GM12878 (cell line): ENCODE results near the gene ATG14. TPM values are rescaled to one million over a fixed set of nuclear protein-coding genes. Genes with fewer than 3 reads are reported as not detected.

Experiments used
- ATAC-seq: fragments of 200-7000 bp; cut with Tn5 transposase; 3 replicates; pipeline ENCODE4 v1.9.1; 2020; ENCODE audit warnings: mild to moderate bottlenecking, moderate library complexity
- BruUV-seq: library from RNA; stranded (reverse); fragments of 400-500 nt; replicated peaks from 2 replicates; lab custom pipeline; 2021; lab: Mats Ljungman, UMichigan
- CTCF ChIA-PET: fragments of 300-600 bp; sonication (Branson Sonifier 250); formaldehyde crosslinking; extraction: SDS; loops from one replicate; lab custom pipeline; 2021; ENCODE audit warnings: inconsistent platforms; lab: Yijun Ruan, JAX
- POLR2A ChIA-PET: fragments of 350-600 bp; formaldehyde crosslinking; extraction: SDS; loops from one replicate; lab custom pipeline; 2021; ENCODE audit warnings: inconsistent platforms; lab: Charles Lee
- RAD21 ChIA-PET: fragments of 300-600 bp; sonication (Branson Sonifier 250); formaldehyde crosslinking; loops from one replicate; lab custom pipeline; 2023; ENCODE audit warnings: antibody characterized with exemption; ENCODE audit not compliant: unreplicated experiment; lab: Charles Lee
- SMC1A ChIA-PET: fragments of 300-600 bp; sonication (Branson Sonifier 250); formaldehyde crosslinking; loops from one replicate; lab custom pipeline; 2023; ENCODE audit not compliant: unreplicated experiment, uncharacterized antibody; lab: Charles Lee
- DNase-seq: peaks from one replicate; pipeline ENCODE4 v3.0.0-alpha.2; 2011; ENCODE audit warnings: low read depth, low spot score
- FAIRE-seq: peaks from 3 replicates; lab custom pipeline; 2011; peaks lifted over from hg19 to GRCh38; lab: Jason Lieb, UNC
- H2AFZ ChIP-seq: 2 replicates; pipeline ENCODE4 v1.6.0; 2011; ENCODE audit warnings: low read depth, low read length, control low read depth; ENCODE audit not compliant: control insufficient read depth
- H3K27ac ChIP-seq: 2 replicates; pipeline ENCODE4 v1.5.1; 2011; ENCODE audit warnings: control low read depth; ENCODE audit not compliant: control insufficient read depth, insufficient read depth
- H3K27me3 ChIP-seq, 2 experiments: replicated peaks in 1 of 2; 2 replicates each; pipeline versions ENCODE4 v1.6.0 to v1.6.1; 2011; ENCODE audit warnings: low read length in 1 of 2; ENCODE audit not compliant: control insufficient read depth in 2 of 2, insufficient read depth in 2 of 2
- H3K36me3 ChIP-seq, 2 experiments: 2 replicates each; pipeline ENCODE4 v1.5.1; 2011; ENCODE audit warnings: low read length in 1 of 2; ENCODE audit not compliant: control insufficient read depth in 2 of 2, insufficient read depth in 2 of 2
- H3K4me1 ChIP-seq: 2 replicates; pipeline ENCODE4 v1.6.1; 2011; ENCODE audit warnings: mild to moderate bottlenecking, low read length, moderate library complexity, mixed read lengths; ENCODE audit not compliant: control insufficient read depth, insufficient read depth
- H3K4me2 ChIP-seq: 2 replicates; pipeline ENCODE4 v1.6.0; 2011; ENCODE audit warnings: control low read depth; ENCODE audit not compliant: control insufficient read depth, insufficient read depth
- H3K4me3 ChIP-seq: fragments of 200-600 bp; sonication (generic); 2 replicates; pipeline ENCODE4 v1.5.1; 2016
- H3K79me2 ChIP-seq: 2 replicates; pipeline ENCODE4 v1.6.0; 2011; ENCODE audit warnings: low read length; ENCODE audit not compliant: control insufficient read depth, insufficient read depth
- H3K9ac ChIP-seq: 2 replicates; pipeline ENCODE4 v1.8.0; 2011; ENCODE audit warnings: low read length, control low read depth, mixed read lengths; ENCODE audit not compliant: control insufficient read depth, insufficient read depth
- H3K9me3 ChIP-seq: replicated peaks from 3 replicates; pipeline ENCODE4 v1.5.1; 2011; ENCODE audit warnings: mild to moderate bottlenecking, low read length; ENCODE audit not compliant: control insufficient read depth, insufficient read depth
- H4K20me1 ChIP-seq: 2 replicates; pipeline ENCODE4 v1.6.0; 2011; ENCODE audit not compliant: control insufficient read depth, insufficient read depth
- CHD2 ChIP-seq: IDR thresholded peaks from 2 replicates; pipeline ENCODE4 v1.6.1; 2011; ENCODE audit warnings: low read depth, low read length, improper control_type of control experiment, borderline replicate concordance
- NKRF ChIP-seq: fragments of 450-650 bp; conservative IDR thresholded peaks from 2 replicates; pipeline ENCODE4 v1.6.1; 2017; ENCODE audit warnings: mild to moderate bottlenecking, moderate library complexity
- PAX5 ChIP-seq: IDR thresholded peaks from 2 replicates; pipeline ENCODE4 v1.6.1; 2011; ENCODE audit warnings: low read depth, low read length, borderline replicate concordance
- WGBS: methylation state at CpG from one replicate; pipeline ENCODE4 v1.1.6; 2016; ENCODE audit warnings: low lambda C conversion rate; ENCODE audit not compliant: insufficient replicate concordance, insufficient coverage; ENCODE audit errors: missing lambda C conversion rate; 5-methylcytosine and 5-hydroxymethylcytosine counted together
- in situ Hi-C: fragments of 300-500 bp; cut with MboI; formaldehyde crosslinking; loops from 9 replicates; pipeline ENCODE4 v1.14.3; 2018; ENCODE audit warnings: mixed read lengths
- intact Hi-C: fragments of 100-400 bp; cut with micrococcal nuclease; formaldehyde crosslinking; loops from one replicate; pipeline ENCODE4 v1.14.2; 2022; ENCODE audit not compliant: unreplicated experiment
- polyA plus RNA-seq, 11 experiments: library from polyadenylated mRNA; depleted of rRNA in 4 of 11; unstranded in 6 of 11; stranded (reverse) in 5 of 11; fragments of >200 nt; fragmentation: Nextera tagmentation in 4 of 11; fragmentation: Illumina TruSeq in 1 of 11; extraction: Ambion mirVana in 4 of 11; extraction: Trizol in 1 of 11; gene quantifications; 1 replicate in 1 of 11; 2 replicates in 10 of 11; pipeline versions ENCODE4 v1.2.1 to v1.2.3, GENCODE V29; 2011 to 2016; ENCODE audit warnings: inconsistent platforms in 2 of 11, missing spikeins in 2 of 11, low read depth in 1 of 11
- total RNA-seq, 4 experiments: library from RNA; depleted of rRNA in 3 of 4; stranded (reverse); fragments of >200 nt in 3 of 4; fragmentation: Illumina TruSeq in 1 of 4; extraction: Trizol in 1 of 4; gene quantifications; 2 replicates each; pipeline versions ENCODE4 v1.2.1 to v1.2.3, GENCODE V29; 2013 to 2021

Gene ATG14
- total and polyA plus RNA-seq, 10 of the 15 experiments (the other 5 are each of a cell fraction or from before 2014, with no cell fraction given): 1.1 to 6.4 (median 5.0) TPM

- TF ChIP-seq NKRF: no peak
These were observed 78.7 kb downstream of the ATG14 start (continued) for GRCh38 chr14:55332654-55333570.

- Histone ChIP-seq H2AFZ (no peak overlapping the region), H3K27me3 (no peaks in the 10 kb centered on the region), H3K36me3 (no peaks in the 10 kb centered on the region; a peak in 1 of 4 replicates), H4K20me1 (no peaks in the 10 kb centered on the region), H3K4me1 (peaks cover 43% of the 10 kb centered on the region), H3K4me3 (no peak overlapping the region), H3K79me2 (peaks cover 41% of the 10 kb centered on the region), H3K9ac (no peak overlapping the region), H3K4me2 (no peak overlapping the region), H3K9me3 (no peaks in the 10 kb centered on the region), H3K27ac (no peak overlapping the region)
- WGBS: 97% methylated on average over 6 of the region's 6 CpGs
- SMC1A ChIA-PET: interaction anchor here (1.1 to 4.8 kb wide), 3 partner anchors 13 to 55 kb away, joined by 3 to 41 read pairs (median 6); no protein-coding TSS in a partner anchor
- CTCF ChIA-PET: interaction anchor here (1.4 to 1.5 kb wide), 2 partner anchors 13 to 58 kb away, joined by 3 to 6 read pairs; partner anchors contain the start of gene FBXO34
- POLR2A ChIA-PET: no interaction called here
- no TSS peak for BruUV-seq
- DNase-seq: no peak
- intact Hi-C loops: no loop called here
- in situ Hi-C loops: no loop called here
- RAD21 ChIA-PET: no interaction called here
- no peak for ATAC-seq
- TF ChIP-seq PAX5: no peak
- no peak for TF ChIP-seq CHD2
- FAIRE-seq: no peak
These were observed 81.5 kb downstream of the ATG14 start for GRCh38 chr14:55329999-55330710.
